Cardiac septum (tissue), 1 donor: ENCODE data around the gene GPC6. TPM values are rescaled to one million over a fixed set of nuclear protein-coding genes. Genes with fewer than 3 reads are reported as not detected.

ENCODE experiments used
- DNase-seq: peaks from one replicate; pipeline ENCODE4 v3.0.0-alpha.2; 2020; ENCODE audit warnings: low spot score
- intact Hi-C: fragments of 100-400 bp; cut with DNase I; formaldehyde crosslinking; loops from one replicate; pipeline ENCODE4 v1.14.0; 2022
- total RNA-seq: library from RNA; stranded (reverse); fragmentation: NEBNext Ultra II Directional; extraction: Animal tissue kit (Norgen Biotek cat#: 25700); gene quantifications from one replicate; pipeline ENCODE4 v1.2.1, GENCODE V29; 2021
- donor health status: DM: no; HTN: no; CAD: no.

Gene GPC6
- total RNA-seq, 1 donor from 2014 or later = 1.4 TPM

DNA sequence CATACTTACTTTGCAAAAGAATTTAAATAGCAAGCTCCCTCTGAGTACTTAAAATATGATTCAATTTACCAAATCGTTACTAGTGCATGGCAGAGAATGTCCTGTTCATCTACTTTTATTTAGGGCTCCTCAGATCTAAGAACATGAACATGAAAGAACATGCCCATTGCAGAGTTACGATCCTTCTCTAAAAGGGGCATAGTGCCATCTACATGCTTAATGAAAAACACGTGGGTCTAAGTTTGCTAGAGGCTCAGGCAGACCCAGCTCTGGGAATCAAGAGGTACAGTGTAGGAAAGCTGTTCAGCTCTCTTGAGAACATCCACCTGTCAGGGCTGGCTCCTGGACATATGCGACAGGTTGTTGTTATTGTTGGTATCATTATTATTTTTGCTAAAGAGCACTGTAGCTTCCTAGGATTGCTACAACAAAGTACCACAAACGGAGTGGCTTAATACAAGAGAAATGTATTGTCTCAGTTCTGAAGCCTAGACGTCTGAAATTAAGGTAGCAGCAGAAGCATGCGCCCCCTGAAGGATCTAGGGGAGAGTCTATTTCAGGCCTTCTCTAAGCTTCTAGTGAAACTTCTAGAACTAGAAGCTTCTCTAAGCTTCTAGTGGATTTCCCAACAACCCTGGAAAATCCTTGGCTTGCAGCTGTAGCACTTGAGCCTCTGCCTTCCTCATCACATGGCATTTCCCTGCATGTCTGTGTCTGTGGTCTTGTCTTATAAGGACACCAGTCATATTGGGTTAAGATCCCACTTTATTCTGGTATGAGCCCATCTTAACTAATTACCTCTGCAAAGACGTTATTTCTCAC lies 1119.0 kb downstream of the GPC6 start:
- intact Hi-C loops = no loop called here

GRCh38 chr13:94346261-94347019 lies 1119.8 kb downstream of the GPC6 start:
- DNase-seq = no peak
- intact Hi-C loops = no loop called here

More for the DNA sequence above, 1119.0 kb downstream of the GPC6 start:
- DNase-seq = no peak

DNA sequence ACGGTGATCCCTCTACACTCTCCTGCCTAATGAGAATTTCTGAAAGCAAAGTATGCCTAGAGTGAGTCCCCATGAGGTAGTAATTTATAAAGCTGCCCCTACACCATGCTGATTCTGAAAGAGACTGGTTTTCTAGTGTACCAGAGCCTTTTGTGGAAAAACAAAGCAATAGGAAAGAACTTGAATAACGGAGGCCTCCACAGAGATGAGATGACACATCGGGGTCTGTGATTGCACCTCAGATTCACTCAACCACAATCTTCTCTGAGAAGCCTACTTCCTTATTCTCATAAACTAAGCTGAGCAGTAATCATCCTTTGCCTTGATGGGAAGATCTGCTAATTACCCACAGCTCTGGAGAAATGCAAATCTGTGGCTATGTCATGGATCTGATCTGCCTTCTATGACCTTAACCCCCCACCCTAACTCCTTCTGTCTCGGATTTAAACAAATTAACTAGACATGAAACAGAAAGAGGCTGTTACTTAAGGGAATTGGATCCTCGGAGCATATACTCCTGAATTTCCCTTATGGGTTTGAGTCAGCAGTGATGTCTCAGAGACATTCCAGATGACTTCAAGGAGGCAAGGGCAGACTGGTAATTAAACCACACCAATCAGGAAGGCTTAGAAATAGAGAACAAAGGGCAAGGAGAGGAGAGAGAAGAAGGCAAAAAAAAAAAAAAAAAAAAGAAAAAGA lies 1124.8 kb downstream of the GPC6 start:
- DNase-seq = no peak
- intact Hi-C loops = no loop called here

DNA sequence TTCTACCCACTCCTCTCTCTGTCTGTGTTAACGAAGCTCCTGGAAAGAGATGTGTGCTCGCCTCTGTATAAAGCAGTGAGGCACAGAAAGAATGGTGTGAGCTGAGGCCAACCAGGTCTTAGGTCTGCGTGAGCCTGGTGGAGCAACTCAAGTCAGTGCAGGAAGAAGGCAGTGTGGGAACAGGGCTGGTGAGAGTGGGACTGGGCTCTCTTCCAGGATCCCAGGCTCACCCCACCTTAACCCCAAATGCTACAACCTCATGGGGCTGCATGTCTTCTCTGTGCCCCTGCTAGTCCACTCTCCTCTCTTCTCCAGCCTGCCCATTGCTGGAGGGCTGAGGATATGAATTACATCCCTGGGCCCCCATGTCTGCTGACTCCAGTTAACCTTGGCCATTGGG lies 1125.5 kb downstream of the GPC6 start:
- DNase-seq = no peak
- intact Hi-C loops = no loop called here

DNA sequence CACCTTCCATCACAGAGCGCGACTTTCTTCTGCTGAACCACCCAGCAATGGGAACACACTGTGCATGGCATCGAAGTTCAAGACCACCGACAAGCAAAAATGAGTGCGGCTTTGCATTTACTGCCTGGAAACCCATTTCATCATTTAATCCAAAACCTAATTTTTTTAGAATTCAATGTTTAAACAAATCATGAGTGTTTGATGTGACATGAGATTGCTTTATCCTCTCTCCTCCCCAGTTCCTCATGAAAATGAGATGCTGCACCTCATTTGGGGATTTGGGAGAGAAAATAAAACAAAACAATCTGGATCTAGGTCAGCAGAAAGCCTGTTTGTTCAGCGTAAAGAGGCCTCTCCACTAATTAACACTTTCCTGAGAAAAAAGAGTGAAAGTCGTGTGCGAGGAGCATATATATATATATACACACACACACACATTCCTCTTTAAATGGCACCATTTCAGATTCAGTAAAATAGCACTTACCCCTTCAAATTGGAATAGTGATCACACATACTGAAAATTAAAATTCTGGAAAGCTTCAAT lies 1126.6 kb downstream of the GPC6 start:
- DNase-seq = no peak
- intact Hi-C loops = no loop called here

GRCh38 chr13:94359875-94360274 lies 1133.3 kb downstream of the GPC6 start:
- intact Hi-C loops = no loop called here

GRCh38 chr13:94362411-94362909 lies 1135.9 kb downstream of the GPC6 start:
- DNase-seq = no peak

More at GRCh38 chr13:94359875-94360274, 1133.3 kb downstream of the GPC6 start:
- no peak for DNase-seq

GRCh38 chr13:94366677-94367076 lies 1140.1 kb downstream of the GPC6 start:
- DNase-seq = no peak
- intact Hi-C loops = no loop called here

More at GRCh38 chr13:94362411-94362909, 1135.9 kb downstream of the GPC6 start:
- intact Hi-C loops = no loop called here

GRCh38 chr13:94369972-94370436 lies 1143.4 kb downstream of the GPC6 start:
- intact Hi-C loops = no loop called here
- no peak for DNase-seq

DNA sequence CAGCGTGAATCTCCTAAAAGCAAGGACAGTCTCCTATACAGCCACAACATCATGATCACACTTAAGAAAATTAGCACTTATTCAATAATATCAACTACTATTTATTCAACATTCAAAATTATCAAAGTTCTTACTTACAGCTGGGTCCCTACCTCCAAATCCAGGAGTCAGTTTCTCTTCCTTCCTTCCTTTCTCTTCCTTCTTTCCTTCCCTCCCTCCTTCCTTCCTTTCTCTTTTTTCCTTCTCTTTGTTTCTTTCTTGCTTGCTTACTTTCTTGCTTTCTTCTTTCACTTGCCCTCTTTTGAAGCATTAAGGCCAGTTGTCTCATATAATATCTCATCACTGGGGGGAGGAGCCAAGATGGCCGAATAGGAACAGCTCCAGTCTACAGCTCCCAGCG lies 1145.2 kb downstream of the GPC6 start:
- DNase-seq = no peak
- intact Hi-C loops = no loop called here

GRCh38 chr13:94382517-94382916 lies 1155.9 kb downstream of the GPC6 start:
- intact Hi-C loops = no loop called here
- no peak for DNase-seq

GRCh38 chr13:94382960-94383359 lies 1156.4 kb downstream of the GPC6 start:
- no peak for DNase-seq
- intact Hi-C loops = no loop called here

DNA sequence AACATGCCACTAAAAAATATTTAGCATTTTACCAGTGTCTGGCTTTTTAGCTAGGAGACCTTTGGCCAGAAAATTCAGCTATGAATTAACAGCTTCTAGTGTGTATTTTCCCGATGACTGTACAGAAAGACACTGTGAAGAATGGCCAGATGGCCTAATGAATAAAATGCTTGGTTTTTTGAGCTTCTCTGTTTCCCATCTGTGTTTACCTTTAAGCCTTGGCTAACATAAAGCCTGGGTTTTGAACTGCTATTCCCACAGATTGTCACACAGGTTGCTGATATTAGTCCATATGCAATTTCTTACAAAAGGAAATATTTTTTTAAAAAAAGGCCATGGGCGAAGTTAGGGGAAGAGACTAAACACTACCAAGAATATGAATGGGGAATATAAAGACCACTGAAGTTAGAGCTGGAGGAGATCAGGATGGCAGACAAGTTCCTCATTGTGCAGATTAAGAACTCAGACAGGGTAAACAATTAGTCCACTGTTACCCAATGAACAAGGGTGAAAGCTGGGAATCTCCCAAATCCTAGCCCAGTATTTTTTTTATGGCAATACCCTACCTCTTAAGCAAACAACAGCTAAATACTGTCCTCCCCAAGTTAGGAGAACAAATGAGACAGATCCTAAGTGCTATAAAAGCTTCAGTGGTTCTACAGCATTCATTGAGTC lies 1157.8 kb downstream of the GPC6 start:
- DNase-seq = no peak
- intact Hi-C loops = no loop called here

DNA sequence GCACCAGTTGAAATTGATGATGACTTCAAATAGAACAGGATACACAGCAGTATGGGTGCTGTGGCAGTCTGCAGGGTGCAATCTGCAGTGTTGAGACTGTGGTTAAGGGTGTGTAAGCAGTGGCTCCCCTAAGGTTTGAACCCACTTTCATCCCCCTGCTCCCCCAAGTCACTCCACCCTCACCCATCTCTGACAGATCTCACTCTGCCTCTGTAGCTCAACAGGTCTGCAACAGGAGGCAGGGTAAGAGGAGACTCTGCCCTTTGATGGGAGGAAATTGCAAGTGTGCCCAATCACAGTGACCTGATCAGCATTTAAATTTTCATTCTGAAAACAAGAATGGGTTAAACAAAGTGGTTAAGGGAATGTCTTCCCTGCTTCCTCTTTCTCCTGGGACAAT lies 1160.4 kb downstream of the GPC6 start:
- DNase-seq = no peak
- intact Hi-C loops = no loop called here

- intact Hi-C loops = no loop called here
Measured at GRCh38 chr13:94389604-94390351, 1163.2 kb downstream of the GPC6 start.

GRCh38 chr13:94390881-94391280 lies 1164.3 kb downstream of the GPC6 start:
- intact Hi-C loops = no loop called here
- no peak for DNase-seq

More at GRCh38 chr13:94389604-94390351, 1163.2 kb downstream of the GPC6 start:
- no peak for DNase-seq

GRCh38 chr13:94394723-94395122 lies 1168.1 kb downstream of the GPC6 start:
- intact Hi-C loops = no loop called here
- no peak for DNase-seq

GRCh38 chr13:94395860-94396259 lies 1169.3 kb downstream of the GPC6 start:
- DNase-seq = no peak
- intact Hi-C loops = no loop called here
